Measurements from ENCODE around the gene NCKAP5L. TPM values are rescaled to one million over a fixed set of nuclear protein-coding genes. Genes with fewer than 3 reads are reported as not detected.

Gene NCKAP5L
- total and polyA plus RNA-seq, 9 of the 15 experiments (the other 6 are each of a cell fraction or from before 2014, with no cell fraction given) = 0.01 to 14.4 (median 3.7) TPM

DNA sequence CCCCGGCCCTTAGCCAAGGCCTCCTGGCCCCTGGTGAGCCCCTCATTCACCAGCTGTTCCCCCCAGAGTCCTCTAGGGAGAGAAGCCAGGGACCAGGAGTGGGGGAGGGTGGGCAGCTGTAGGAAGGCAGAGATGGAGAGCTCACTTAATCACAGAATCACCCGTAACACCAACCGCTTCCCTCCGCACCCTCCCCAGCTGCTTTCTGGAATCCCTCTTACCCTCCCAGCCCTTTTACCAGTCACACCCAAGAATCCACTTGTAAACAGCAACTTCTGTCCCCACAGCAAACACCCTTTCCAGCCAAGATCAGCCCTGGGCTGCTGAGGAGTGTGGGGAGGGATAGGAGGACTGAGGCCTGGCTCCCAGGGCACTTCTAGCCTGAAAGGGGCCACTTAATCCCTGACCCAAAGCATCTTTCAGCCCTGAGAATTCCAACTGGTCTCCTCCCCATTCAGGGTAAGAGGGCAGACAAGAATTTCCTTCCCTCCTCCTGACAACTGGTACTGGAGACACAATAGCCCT is 18.8 kb downstream of the NCKAP5L start (continued):
- no peak for TF ChIP-seq SMAD4 (CRISPR knock-in tag; conservative IDR thresholded peaks at IDR 0.05)
- TF ChIP-seq ELF1 (tag; IDR thresholded peaks at IDR 0.05) = no peak
- TF ChIP-seq RERE (CRISPR knock-in tag; IDR thresholded peaks at IDR 0.05; ENCODE audit: borderline replicate concordance) = no peak
- TF ChIP-seq ZNF232 (CRISPR knock-in tag; IDR thresholded peaks at IDR 0.05) = no peak
- TF ChIP-seq TAF1 (IDR thresholded peaks at IDR 0.05; ENCODE audit: control insufficient read depth, extremely low read depth, insufficient read depth, low read length, severe bottlenecking) = no peak

Data from K562 (cell line).